GM23248 (cell line): ENCODE measurements around the gene DHRS7C.

Source experiments
- EZH2 ChIP-seq: fragments of 200-600 bp; sonication (generic); IDR thresholded peaks from 2 replicates; pipeline ENCODE4 v1.6.1; 2018; ENCODE audit warnings: antibody characterized with exemption, mild to moderate bottlenecking; ENCODE audit not compliant: insufficient read depth, poor library complexity, severe bottlenecking
- EZH2phosphoT487 ChIP-seq: fragments of 200-600 bp; sonication (generic); IDR thresholded peaks from 2 replicates; pipeline ENCODE4 v1.6.1; 2018; ENCODE audit warnings: antibody characterized with exemption, moderate library complexity, mild to moderate bottlenecking, low read depth; ENCODE audit not compliant: insufficient read depth

DNA sequence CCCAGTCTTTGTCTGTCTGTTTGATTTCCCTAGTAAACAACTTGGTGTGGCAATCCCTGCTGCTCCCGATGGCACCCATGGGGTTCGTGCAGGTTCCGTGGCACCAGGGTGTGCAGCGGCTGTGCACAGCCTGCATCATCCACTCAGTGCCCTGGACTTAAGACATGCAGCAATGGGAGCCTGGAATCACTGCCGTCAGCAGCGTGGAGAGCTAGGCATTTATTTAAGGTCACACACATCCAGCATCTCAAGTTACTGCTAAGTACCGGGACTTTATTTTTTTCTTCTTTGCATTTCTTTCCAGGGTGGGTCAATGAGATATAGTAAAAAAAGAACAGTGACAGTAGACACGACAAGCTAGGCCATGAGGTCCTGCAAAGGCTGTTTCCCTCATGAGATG lies 2.8 kb downstream of the DHRS7C start:
- TF ChIP-seq EZH2 = no peak
- TF ChIP-seq EZH2phosphoT487 = no peak
